Calu3 (cell line): Measurements from ENCODE around the gene WWOX. TPM values are rescaled to one million over a fixed set of nuclear protein-coding genes. Genes with fewer than 3 reads are reported as not detected.

Source experiments
- BruUV-seq: library from RNA; stranded (reverse); fragments of 400-500 nt; replicated peaks from 2 replicates; lab custom pipeline; 2021; lab: Mats Ljungman, UMichigan
- CTCF ChIA-PET: fragments of 300-600 bp; sonication (Branson Sonifier 250); formaldehyde crosslinking; loops from one replicate; lab custom pipeline; 2022; ENCODE audit warnings: antibody characterized with exemption; lab: Charles Lee
- DNase-seq: peaks from one replicate; pipeline ENCODE4 v3.0.0; 2022
- H3K27ac Mint-ChIP-seq: one replicate; pipeline ENCODE4 v1.8.0; 2022; ENCODE audit warnings: mixed read lengths; ENCODE audit not compliant: unreplicated experiment
- H3K27me3 Mint-ChIP-seq: one replicate; pipeline ENCODE4 v1.8.0; 2022; ENCODE audit warnings: mixed read lengths; ENCODE audit not compliant: unreplicated experiment
- H3K36me3 Mint-ChIP-seq: one replicate; pipeline ENCODE4 v1.8.0; 2022; ENCODE audit warnings: mild to moderate bottlenecking, moderate library complexity, mixed read lengths; ENCODE audit not compliant: insufficient read depth, unreplicated experiment
- H3K4me1 Mint-ChIP-seq: one replicate; pipeline ENCODE4 v1.8.0; 2022; ENCODE audit warnings: mild to moderate bottlenecking, low read depth, mixed read lengths; ENCODE audit not compliant: unreplicated experiment
- H3K4me3 Mint-ChIP-seq: one replicate; pipeline ENCODE4 v1.8.0; 2022; ENCODE audit warnings: mild to moderate bottlenecking, low read depth, moderate library complexity, mixed read lengths; ENCODE audit not compliant: unreplicated experiment
- H3K9me3 Mint-ChIP-seq: one replicate; pipeline ENCODE4 v1.8.0; 2022; ENCODE audit warnings: low read depth, mixed read lengths; ENCODE audit not compliant: unreplicated experiment
- CTCF ChIP-seq: fragments of 200-600 bp; IDR thresholded peaks from one replicate; pipeline ENCODE4 v1.8.0; 2022; ENCODE audit warnings: antibody characterized with exemption; ENCODE audit not compliant: unreplicated experiment
- intact Hi-C: fragments of 100-400 bp; cut with micrococcal nuclease; formaldehyde crosslinking; loops from one replicate; pipeline ENCODE4 v1.10.0; 2022; ENCODE audit not compliant: unreplicated experiment
- total RNA-seq: library from RNA; stranded (reverse); gene quantifications from 2 replicates; pipeline ENCODE4 v1.2.3, GENCODE V29; 2022

The WWOX gene
- total RNA-seq, 1 experiment from 2014 or later, result 33.5 TPM

GRCh38 chr16:78882150-78882549 is 782.7 kb downstream of the WWOX start:
- Mint-ChIP-seq H3K4me3 (no peak overlapping the region), H3K9me3 (peaks cover 8% of the 10 kb centered on the region), H3K4me1 (no peaks in the 10 kb centered on the region), H3K27ac (no peak overlapping the region), H3K27me3 (no peaks in the 10 kb centered on the region), H3K36me3 (no peaks in the 10 kb centered on the region)
- intact Hi-C loops, result no loop called here
- BruUV-seq, result no TSS peak
- no peak for TF ChIP-seq CTCF
- CTCF ChIA-PET, result interaction anchor here (0.8 kb wide), 1 partner anchor 16 kb away, joined by 3 read pairs; no protein-coding TSS in a partner anchor
- no peak for DNase-seq

GRCh38 chr16:78882751-78883150 is 783.3 kb downstream of the WWOX start:
- no peak for TF ChIP-seq CTCF
- CTCF ChIA-PET, result interaction anchor here (0.8 kb wide), 1 partner anchor 16 kb away, joined by 3 read pairs; no protein-coding TSS in a partner anchor
- Mint-ChIP-seq H3K36me3 (no peaks in the 10 kb centered on the region), H3K27me3 (no peaks in the 10 kb centered on the region), H3K27ac (no peak overlapping the region), H3K9me3 (peaks cover 8% of the 10 kb centered on the region), H3K4me3 (no peak overlapping the region), H3K4me1 (no peaks in the 10 kb centered on the region)
- intact Hi-C loops, result no loop called here
- DNase-seq, result no peak
- BruUV-seq, result no TSS peak

GRCh38 chr16:78884204-78884603 is 784.8 kb downstream of the WWOX start:
- no TSS peak for BruUV-seq
- Mint-ChIP-seq H3K4me3 (no peak overlapping the region), H3K4me1 (no peaks in the 10 kb centered on the region), H3K27me3 (no peaks in the 10 kb centered on the region), H3K9me3 (peaks cover 11% of the 10 kb centered on the region), H3K36me3 (no peaks in the 10 kb centered on the region), H3K27ac (no peak overlapping the region)
- TF ChIP-seq CTCF, result no peak
- no peak for DNase-seq
- intact Hi-C loops, result no loop called here
- CTCF ChIA-PET, result no interaction called here

GRCh38 chr16:78889346-78889745 is 789.9 kb downstream of the WWOX start:
- no peaks in the 10 kb centered on the region for H3K36me3 Mint-ChIP-seq
- no peak for DNase-seq
- H3K27me3 Mint-ChIP-seq, result no peaks in the 10 kb centered on the region
- no peak overlapping the region for H3K27ac Mint-ChIP-seq
- BruUV-seq, result no TSS peak
- CTCF ChIA-PET, result interaction anchor here (0.6 kb wide), 1 partner anchor 180 kb away, joined by 5 read pairs; no protein-coding TSS in a partner anchor
- intact Hi-C loops, result no loop called here
- H3K4me1 Mint-ChIP-seq, result no peaks in the 10 kb centered on the region
- H3K9me3 Mint-ChIP-seq, result peaks cover 10% of the 10 kb centered on the region
- no peak overlapping the region for H3K4me3 Mint-ChIP-seq
- no peak for TF ChIP-seq CTCF
